G401 (cell line): ENCODE measurements around the gene UAP1L1. TPM values are rescaled to one million over a fixed set of nuclear protein-coding genes. Genes with fewer than 3 reads are reported as not detected.
A peak's percentile ranks its signal among the peaks of the same experiment; 100 is the strongest.

Source experiments
- DNase-seq: peaks from one replicate; pipeline ENCODE4 v3.0.0-alpha.2; 2015; ENCODE audit warnings: low spot score
- in situ Hi-C: cut with HindIII; loops from 2 replicates; pipeline ENCODE4 v1.10.0; 2016; ENCODE audit warnings: low sequenced_read_pairs, mixed read lengths
- total RNA-seq: library from RNA; depleted of rRNA; stranded (reverse); fragments of >200 nt; shearing (Covaris generic); gene quantifications from 2 replicates; pipeline ENCODE4 v1.2.3, GENCODE V29; 2014

Gene UAP1L1
- total RNA-seq, 1 experiment from 2014 or later = 28.9 TPM

- DNase-seq = peak; percentile 74
- in situ Hi-C loops = no loop called here
These were observed 9.3 kb upstream of the UAP1L1 start for GRCh38 chr9:137067860-137068538.

- no peak for DNase-seq
- in situ Hi-C loops = no loop called here
These were observed 8.5 kb upstream of the UAP1L1 start for GRCh38 chr9:137068539-137069507.

DNA sequence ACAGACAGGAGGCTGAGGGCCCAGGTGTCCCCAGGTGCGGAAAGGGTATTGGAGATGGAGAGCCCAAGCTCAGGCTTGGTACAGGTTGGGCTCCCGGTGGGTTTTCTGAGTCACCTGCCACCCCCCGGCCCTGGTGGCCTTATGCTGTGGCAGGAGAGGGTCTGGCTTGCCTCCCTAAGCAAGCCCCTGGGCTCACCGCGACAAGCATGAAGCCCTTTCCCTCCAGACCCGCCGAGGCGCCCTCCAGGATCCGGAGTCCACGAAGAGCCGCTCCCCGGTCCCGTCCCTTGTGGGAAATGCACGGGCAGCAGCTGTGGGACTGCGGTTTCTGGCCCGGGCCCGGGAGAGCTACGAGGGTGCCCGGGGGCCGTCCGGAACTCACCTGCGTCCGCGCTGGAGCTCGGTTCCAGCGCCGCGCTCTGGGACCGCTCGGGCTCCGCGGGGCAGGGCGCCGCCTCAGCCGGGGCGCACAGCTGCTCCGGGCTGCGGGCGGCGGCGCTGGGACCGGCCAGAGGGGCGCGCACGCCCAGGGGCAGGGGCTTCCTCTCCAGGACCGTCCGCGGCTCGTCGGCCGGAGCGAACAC is 7.7 kb upstream of the UAP1L1 start:
- DNase-seq = no peak
- in situ Hi-C loops = no loop called here

- DNase-seq = peak; percentile 77
- in situ Hi-C loops = no loop called here
These were observed 7.0 kb upstream of the UAP1L1 start, which contains the start of gene SAPCD2 for GRCh38 chr9:137070201-137070905. Gene SAPCD2 (minus strand): TSS chr9:137070557. CDS start chr9:137070460, 97 bp downstream.

GRCh38 chr9:137070906-137071275 is 6.4 kb upstream of the UAP1L1 start:
- in situ Hi-C loops = no loop called here
- peak; percentile 39 for DNase-seq

DNA sequence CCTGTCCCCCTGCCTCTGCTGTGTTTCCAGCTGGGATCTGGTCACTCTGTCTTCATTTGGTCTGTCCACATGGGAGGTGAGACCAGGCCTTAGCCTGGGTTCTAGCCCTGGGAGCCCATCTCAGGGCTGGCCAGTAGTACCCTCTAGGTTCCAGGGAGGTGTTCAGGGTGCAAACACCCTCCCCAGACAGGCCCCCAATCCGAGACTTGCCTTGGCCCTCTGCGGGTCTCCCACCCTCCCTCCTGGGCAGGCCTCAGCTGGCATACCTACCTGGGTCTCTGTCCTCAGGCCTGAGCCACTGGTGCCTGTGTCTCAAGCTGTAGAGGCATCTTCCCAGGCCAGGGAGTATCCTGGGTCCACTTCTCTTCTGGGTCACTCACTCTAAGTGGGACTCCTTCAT is 6.0 kb upstream of the UAP1L1 start:
- no peak for DNase-seq
- in situ Hi-C loops = no loop called here

DNA sequence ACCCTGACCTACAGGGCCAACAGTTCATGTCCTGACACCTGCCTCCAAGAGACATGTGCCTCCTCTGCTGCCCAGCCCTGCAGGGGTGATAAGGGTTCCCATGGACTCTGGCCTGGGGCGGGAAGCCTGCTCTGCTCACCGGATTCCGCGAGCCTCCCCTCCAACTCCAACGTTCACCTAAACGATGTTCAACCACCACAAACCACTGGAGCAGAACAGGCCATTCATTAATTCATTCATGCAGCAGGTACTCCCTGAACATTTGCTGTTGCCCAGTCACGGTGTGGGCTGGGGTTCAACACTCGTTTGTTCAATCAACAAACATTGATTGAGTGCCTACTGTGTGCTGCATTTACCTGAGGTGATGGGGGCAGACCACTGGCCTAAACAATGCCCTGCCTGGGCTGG is 3.3 kb upstream of the UAP1L1 start:
- in situ Hi-C loops = no loop called here
- DNase-seq = no peak

- no peak for DNase-seq
- in situ Hi-C loops = no loop called here
These were observed 2.6 kb upstream of the UAP1L1 start for GRCh38 chr9:137074657-137075274.

- in situ Hi-C loops = no loop called here
- no peak for DNase-seq
These were observed 2.0 kb upstream of the UAP1L1 start for GRCh38 chr9:137075275-137075775.

DNA sequence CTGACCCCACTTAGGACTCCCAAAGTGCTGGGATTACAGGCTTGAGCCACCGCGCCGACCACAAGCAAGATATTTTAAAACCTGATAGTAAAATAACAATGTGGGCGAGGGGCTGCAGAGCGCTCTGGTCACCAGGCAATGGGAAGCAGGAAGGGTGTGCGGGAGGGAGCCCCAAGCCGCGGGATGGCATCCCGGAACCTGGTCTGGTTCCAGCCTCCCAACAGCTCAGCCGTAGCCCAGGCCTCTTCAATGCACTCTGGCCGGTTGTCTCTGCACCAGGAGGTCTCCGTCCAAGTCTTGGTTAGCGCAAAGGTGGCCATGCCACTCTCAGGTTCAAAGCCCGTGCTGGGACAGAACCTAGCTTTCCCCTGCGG is 694 bp upstream of the UAP1L1 start:
- in situ Hi-C loops = no loop called here
- DNase-seq = no peak

- in situ Hi-C loops = no loop called here
- no peak for DNase-seq
These were observed 709 bp downstream of the UAP1L1 start for GRCh38 chr9:137077758-137078693.

DNA sequence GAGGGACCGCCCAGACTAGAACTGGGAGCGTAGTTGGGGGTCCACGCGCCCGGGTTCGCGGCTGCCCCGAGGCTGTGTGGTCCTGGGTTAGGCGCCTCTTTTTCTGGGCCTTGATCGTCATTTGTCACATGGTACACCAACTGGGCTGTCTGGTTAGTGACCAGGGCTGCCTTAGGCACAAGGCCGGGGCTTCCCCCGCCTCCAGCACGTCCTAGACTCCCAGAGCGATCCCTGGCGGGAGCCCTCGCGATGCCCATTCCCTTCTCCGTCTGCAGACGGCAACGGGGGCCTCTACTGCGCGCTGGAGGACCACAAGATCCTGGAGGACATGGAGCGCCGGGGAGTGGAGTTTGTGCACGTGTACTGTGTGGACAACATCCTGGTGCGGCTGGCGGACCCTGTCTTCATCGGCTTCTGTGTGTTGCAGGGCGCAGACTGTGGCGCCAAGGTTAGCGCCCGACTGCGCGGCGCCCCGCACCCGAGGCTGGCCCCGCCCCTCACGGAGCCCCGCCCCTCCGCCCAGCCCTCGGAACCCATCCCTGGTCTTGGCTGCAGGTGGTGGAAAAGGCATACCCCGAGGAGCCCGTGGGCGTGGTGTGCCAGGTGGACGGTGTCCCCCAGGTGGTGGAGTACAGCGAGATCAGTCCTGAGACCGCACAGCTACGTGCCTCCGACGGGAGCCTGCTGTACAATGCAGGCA is 1.5 kb downstream of the UAP1L1 start:
- in situ Hi-C loops = no loop called here
- no peak for DNase-seq

DNA sequence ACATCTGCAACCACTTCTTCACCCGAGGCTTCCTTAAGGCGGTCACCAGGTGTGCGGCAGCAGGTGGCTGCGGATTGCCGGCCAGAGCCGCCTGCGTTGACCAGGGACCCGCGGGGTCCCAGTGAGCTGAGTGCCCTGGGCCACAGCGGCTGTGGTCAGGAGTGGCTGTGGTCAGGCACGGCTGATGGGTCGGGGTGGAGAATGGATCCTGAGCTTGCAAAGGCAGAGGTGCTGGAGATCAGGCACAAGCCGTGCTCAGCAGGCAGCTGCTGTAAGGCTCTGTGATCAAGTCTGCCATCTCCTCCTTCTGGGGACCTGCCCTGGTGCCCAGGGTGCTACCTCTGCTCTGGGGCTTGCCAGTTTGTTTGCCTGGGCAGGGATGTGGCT is 2.1 kb downstream of the UAP1L1 start:
- DNase-seq = no peak
- in situ Hi-C loops = no loop called here

GRCh38 chr9:137080260-137081122 is 3.2 kb downstream of the UAP1L1 start:
- DNase-seq = no peak
- in situ Hi-C loops = no loop called here

DNA sequence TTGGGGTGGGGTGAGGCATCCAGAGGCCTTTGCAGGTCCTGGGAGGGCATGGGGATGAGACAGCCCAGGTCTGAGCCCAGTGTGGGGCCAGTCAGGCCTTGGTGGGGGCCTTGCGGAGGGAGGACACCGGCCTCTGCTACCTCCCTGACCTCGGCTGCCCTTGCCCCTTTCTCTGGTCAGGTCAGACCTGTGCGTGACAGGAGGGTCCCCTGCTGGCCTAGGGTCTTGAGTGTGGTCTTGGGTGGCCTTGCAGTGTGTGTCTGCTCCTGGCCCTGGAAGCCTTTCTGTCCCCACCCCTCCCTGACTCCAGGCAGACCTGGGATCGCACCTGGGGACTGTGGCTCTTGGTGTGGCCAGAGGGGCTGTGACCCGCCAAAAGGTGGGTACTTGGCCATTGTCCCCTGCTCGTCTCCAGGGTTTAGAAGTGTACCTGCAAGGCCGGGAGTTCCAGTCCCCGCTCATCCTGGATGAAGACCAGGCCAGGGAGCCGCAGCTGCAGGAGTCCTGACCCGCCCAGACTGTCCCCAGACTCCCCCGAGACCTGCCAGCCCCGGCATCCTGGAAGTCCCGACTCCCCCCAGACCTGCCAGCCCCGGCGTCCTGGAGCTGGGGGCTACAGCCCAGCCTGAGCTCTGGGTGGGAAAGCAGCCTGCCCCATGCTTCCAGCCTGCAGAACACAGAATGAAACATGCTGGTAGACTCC is 5.1 kb downstream of the UAP1L1 start:
- in situ Hi-C loops = no loop called here
- no peak for DNase-seq

DNA sequence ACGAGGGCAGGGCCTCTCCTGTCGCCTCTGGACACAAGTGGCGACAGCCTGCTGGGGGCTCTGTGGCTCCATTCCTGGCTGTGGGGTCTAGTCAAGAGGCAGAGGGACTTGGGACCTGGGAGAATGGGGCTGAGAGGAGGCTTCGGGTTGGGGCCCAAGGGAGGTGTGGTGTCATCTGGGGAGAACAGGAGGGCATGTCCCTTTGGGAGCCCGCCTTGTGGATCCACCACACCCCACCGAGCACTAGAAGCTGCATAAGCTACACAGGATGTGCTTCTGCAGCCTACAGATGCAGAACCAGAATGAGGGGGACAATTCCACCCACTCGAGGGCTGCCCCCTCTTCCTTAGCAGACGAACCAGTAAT is 5.6 kb downstream of the UAP1L1 start:
- in situ Hi-C loops = no loop called here
- DNase-seq = no peak
